CD4-positive, alpha-beta T cell treated with Interleukin-10 for 1 hour (primary cell): ENCODE data around the gene SHISA4.
A peak's percentile ranks its signal among the peaks of the same experiment; 100 is the strongest.
"Not testable (repeated sequence)": the region's sequence is repeated elsewhere in the genome, so short reads cannot be mapped to it uniquely, and the experiment has no call there.

Experiments
- DNase-seq: peaks from one replicate; pipeline ENCODE4 v3.0.0-alpha.2; 2020

The SHISA4 gene, protein sequence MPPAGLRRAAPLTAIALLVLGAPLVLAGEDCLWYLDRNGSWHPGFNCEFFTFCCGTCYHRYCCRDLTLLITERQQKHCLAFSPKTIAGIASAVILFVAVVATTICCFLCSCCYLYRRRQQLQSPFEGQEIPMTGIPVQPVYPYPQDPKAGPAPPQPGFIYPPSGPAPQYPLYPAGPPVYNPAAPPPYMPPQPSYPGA

DNA sequence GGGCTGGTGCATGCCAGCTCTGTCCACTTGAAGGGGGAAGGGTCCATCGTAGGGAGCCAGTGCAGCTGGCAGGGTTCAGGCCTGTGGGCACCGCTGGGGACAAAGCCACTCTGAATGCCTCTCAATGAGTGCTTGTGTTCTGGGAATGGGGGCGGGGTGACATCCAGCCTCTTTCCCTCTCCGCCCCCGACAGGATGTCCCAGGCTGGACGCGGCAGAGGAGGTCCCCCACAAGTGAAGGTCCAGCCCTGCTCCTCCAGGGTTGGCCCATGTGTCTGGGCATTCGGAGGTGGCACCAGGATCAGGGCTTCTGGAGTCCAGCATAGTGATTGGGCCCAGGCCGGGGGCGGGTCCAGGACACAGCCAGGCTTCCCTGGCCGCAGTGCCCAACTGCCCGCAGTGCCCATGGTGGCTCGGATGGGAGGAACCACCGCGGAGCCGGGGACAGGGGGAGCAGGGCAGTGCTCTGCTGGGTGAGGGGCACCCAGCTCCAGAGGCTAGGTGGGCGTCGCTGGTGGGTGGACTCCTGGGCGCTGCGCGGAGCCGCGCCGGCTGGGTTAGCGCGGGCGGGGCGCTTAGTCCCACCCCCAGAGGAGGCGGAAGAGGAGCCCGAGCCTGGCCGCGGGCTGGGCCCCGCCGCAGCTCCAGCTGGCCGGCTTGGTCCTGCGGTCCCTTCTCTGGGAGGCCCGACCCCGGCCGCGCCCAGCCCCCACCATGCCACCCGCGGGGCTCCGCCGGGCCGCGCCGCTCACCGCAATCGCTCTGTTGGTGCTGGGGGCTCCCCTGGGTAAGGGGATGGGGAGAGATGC, at the start of gene SHISA4:
SHISA4 (plus strand) TSS at position 617 of the 808 bp plus-strand sequence; CDS start at position 714, 97 bp downstream.
- DNase-seq = peak; percentile 9

DNA sequence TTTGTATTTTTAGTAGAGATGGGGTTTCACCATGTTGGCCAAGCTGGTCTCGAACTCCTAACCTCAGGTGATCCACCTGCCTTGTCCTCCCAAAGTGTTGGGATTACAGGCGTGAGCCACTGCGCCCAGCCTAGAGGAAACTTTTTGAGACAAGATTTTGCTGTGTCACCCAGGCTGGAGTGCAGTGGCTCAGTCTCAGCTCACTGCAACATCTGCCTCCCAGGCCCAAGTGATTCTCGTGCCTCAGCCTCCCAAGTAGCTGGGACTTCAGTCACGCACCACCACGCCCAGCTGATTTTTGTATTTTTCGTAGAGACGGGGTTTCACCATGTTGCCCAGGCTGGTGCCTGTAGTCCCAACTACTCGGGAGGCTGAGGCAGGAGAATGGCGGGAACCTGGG, 49.6 kb upstream of the SHISA4 start:
- not testable (repeated sequence) for DNase-seq

DNA sequence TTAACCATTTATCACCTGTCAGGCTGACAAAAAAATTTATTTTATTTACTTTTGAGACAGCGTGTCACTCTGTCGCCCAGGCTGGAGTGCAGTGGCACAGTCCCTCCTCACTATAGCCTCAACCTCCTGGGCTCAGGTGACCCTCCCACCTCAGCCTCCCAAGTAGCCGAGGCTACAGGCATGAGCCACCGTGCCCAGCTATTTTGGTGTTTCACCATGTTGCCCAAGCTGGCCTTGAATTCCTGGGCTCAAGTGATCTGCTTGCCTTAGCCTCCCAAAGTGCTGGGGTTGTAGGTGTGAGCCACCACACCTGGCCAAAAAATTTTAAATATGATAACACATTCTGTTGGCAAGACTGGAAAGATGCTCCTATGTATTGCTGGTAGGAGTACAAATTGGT, 48.6 kb upstream of the SHISA4 start:
- DNase-seq = no peak

DNA sequence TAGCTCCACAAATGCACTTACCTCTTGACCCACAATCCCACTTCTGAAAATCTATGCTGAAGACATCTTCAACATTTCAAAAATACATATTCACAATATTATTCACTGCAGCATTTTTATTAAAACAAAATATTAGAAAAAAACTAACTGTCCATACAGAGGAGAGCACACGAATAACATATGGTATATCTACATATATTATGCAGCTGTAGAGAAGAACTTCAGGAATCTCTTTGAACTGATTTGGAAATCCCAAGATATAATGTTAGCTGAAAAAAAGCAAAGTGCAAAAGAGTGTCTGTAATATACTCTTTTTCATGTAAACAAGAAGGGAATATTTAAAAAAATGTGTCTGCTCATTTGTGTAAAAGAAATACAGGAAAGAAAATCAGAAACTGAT, 48.2 kb upstream of the SHISA4 start:
- DNase-seq = no peak

DNA sequence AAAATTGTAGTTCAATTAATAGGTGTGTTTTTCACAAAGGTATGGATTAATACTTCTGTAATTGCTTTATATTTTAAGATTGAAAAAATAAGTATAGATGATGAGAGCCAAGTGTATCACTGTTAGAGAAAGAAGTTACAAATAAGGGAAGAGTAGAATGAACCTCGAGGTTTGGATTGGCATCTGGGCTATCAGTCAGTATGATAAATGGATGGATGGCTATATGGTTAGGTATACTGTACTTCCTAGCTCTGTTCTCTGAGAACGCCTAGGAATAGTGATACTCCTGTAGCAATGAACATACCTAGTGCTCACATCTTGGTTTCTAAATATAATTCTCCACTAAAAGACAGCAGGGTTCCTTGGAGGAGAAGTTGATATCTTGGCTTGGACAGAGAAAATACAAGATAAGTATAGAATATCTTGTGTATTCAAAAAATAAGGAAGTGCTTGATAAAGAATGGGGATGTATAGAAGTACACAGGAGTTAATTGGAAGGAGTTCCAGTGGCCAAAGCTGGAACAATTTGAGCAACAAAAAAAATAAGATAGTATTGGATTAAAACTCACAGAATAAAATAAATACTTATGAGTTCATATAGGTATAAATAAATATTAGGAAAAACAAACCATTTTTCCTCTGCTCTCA, 47.3 kb upstream of the SHISA4 start:
- no peak for DNase-seq

DNA sequence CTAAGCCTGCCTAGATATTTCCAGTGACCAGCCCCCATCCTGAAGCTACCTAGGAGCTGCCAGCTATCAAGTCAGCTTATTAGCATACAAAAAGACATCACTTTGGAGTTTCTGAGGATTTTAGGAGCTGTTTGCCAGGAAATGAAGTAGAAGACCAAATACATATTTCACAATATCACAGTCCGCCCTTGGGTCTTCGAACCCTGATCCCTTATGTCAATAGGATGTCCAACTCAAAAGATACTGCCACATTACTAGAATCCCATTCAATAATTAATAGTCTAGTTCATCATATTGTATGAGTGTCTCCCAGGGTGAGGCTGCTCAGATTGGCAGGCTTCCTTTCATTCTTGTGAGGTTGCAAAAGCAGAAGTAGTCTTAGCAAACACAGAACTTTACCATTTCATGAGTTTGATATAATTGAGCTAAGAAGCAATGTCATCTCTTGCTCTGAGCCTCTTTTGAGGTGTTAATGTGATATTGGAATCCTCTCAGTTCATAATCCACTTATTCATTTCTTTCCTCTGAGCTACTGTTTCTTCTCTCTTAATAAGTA, 46.1 kb upstream of the SHISA4 start:
- DNase-seq = no peak

DNA sequence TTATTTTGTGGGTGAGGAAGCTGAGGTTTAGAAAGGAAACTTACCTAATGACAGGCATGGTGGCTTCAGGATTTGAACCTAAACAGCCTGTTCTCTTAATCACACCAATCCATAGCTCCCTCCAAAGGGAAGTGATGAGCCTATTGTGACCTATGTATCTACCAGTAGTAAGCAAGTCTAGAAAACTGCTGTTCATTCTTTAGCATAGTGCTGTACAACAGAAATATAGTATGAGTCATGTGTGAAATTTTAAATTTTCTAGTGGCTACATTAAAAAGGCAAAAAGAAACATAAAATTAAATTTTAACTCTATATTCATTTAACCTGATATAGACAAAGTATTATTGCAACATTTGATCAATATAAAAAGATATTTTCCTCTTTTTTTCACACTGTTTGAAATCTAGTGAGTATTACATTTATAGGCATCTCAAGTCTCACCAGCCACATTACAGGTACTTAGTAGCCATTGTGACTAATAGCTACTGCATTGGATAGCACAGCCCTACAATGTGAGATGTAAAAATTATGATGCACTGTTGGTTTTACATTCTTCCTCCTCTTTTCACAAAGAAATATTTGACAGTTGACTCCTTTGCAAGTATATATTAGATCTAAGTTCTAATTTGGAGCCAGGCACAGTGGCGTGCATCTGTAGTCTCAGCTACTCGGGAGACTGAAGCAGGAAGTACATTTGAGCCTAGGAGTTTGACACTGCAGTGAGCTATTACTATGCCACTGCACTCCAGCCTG, 43.2 kb upstream of the SHISA4 start:
- no peak for DNase-seq

DNA sequence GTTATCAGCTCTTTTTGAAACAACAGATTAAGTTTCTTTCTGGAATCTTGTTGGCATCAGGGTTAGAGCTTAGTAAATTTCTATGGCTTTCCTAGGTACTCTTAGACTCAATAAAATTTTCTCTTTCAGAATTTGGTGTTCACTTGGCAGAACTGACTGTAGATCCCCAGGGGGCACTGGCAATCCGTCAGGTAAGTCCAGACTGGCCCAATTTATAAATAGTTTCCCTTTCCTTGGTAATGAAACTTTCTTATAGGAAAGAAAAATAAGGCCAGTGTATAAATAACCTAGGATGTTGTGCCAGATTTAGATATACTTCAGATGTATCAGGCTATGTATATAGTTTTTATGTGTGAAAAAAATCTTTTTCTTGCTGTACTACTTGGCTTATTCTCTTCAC, 41.5 kb upstream of the SHISA4 start:
- DNase-seq = no peak

DNA sequence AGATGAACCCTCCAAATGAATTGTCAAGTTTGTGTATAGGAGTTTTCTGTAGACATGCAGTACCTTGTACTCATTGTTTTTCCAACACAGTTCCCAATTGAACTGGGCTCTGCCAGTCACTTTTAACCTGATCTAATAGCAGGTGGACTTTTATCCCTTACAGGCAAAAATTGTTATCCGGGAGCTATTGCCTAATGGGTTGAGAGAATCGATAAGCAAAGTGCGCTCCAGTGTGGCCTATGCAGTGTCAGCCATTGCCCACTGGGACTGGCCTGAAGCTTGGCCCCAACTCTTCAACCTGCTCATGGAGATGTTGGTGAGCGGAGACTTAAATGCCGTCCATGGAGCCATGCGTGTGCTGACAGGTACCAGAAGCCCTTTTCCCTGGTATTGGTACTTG, 40.5 kb upstream of the SHISA4 start:
- DNase-seq = no peak

DNA sequence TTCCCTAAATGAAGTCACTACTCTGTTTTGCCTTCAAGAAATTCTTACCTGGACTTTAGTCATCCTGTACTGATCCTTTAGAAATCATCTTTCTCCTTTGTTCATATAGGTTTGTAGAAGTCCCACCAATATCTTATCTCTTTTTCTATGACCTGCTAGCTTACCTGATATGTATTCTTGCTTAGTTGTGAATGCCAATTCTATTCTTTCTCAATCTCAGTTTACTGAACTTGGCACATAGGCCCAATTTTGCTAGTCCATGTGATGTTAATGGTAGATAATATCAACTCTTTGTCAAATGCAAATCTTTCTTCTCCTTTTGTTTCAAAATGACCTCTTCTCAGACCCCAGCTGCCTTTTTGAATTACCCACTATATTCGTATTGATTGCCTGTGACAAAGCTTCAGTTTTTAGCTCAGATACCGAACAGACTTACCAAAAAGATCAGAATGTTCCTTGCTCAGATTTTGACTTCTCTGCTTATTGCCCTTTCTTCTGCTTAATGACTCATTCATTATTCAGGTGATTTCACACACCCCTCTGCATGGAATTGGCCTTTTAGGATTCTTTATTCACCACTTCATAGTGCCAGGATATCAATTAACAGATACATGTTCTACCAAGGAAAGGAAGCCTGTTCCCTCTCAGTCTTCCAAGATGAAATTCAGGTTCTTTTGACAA, 39.2 kb upstream of the SHISA4 start:
- DNase-seq = no peak

DNA sequence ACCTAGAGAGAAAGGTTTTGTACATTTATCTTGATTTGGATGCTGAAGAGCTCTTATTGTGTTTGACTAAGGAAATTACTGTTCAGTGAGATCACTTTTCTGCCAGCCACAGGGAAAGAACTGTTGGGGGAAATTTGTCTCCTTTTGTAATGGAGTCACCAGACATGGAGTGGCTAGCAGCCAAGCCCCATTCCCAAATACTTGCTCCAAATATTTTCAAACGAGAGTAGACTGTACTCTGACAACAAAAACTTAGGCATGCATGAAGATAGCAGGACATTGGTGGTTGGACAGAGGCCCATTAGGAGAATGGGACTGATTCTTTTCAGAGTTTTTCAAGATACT, 38.7 kb upstream of the SHISA4 start:
- no peak for DNase-seq

DNA sequence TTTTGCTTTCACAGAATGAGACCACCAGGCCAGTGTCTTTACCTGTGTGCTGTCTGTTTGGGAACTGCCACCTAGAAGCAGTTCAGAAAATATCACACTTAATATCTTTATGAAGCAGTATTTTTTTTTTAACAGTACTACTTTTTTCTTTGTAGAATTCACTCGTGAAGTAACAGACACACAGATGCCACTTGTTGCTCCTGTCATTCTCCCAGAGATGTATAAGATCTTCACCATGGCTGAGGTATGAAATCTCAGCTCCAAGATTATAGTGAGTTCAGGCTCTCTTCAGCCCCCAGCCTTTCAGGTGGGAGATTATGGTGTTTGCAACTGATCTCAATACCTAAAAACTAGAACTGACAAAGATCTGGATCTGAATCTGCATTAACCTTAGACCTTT, 36.7 kb upstream of the SHISA4 start:
- no peak for DNase-seq

DNA sequence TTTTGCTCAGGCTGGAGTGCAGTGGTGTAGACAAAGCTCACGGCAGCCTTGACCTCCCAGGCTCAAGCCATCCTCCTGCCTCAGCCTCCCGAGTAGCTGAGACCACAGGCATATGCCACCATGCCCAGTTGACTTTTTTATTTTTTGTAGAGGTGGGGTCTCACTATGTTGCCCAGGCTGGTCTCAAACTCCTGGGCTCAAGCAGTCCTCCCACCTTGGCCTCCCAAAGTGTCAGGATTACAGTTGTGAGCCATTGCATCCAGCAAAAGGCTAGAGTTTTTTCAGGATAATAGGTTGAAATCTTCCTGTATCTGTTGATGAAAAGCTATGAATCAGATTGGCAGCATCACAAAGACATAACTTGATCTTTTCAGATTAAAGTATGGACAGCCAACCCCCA, 32.0 kb upstream of the SHISA4 start:
- DNase-seq = not testable (repeated sequence)

DNA sequence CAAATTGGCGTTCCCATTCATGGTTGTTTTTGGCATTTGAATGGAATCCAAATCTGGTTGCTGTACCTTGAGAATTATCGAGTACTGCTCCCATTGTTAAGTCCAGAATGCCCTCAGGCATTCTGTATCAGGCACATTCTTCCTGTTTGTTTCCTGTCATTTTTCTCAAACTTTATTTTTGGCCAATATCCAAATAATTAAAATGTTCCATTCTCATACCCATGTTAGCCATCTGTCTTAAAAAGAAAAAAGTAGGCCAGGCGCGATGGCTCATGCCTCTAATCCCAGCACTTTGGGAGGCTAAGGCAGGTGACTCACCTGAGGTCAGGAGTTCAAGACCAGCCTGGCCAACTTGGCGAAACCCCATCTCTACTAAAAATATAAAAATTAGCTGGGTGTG, 29.3 kb upstream of the SHISA4 start:
- no peak for DNase-seq

DNA sequence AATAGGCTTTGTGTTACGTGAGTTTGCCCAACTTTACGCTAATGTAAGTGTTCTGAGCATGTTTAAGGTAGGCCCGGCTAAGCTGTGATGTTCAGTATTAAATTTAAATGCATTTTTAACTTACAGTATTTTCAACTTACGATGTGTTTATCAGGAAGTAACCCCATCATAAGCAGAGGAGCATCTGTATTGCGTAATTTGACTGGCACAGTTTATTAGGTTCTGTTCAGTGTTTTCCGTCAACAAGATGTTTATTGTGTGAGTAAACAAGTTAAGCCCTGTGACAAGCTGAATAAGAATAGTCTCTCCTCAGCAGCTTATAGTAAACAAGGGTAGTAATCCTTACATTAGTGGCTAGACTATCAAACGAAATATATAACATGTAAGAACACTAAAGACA, 27.2 kb upstream of the SHISA4 start:
- DNase-seq = no peak

DNA sequence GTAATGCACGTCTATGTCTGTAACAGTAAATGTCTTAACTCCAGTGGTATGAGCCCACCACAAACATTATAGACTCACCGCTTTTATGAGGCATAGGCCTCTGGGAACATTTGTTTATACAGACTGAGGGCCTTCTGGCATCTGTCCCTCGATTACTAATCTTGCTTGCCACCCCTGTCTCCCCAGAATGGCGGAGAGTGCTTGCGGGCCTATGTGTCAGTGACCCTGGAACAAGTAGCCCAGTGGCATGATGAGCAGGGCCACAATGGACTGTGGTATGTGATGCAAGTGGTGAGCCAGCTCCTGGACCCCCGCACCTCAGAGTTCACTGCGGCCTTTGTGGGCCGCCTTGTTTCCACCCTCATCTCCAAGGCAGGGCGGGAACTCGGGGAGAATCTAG, 18.3 kb upstream of the SHISA4 start:
- DNase-seq = no peak

DNA sequence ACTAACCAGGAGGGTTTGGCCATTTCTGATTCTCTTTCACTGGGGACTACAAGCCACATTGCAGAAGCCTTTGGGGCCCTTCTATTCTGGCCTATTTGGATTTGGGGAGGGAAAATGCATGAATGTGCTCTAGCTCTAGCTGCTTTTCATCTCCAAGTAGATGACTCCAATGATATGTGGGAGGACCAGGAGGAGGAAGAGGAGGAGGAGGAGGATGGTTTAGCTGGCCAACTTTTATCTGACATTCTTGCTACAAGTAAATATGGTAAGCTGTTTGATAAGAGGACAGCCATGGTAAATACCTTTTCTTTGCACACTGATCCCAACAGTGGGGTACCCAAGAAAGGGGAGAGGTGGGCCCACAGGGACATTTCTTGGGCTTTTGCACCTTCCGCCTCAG, 14.0 kb upstream of the SHISA4 start:
- DNase-seq = no peak

DNA sequence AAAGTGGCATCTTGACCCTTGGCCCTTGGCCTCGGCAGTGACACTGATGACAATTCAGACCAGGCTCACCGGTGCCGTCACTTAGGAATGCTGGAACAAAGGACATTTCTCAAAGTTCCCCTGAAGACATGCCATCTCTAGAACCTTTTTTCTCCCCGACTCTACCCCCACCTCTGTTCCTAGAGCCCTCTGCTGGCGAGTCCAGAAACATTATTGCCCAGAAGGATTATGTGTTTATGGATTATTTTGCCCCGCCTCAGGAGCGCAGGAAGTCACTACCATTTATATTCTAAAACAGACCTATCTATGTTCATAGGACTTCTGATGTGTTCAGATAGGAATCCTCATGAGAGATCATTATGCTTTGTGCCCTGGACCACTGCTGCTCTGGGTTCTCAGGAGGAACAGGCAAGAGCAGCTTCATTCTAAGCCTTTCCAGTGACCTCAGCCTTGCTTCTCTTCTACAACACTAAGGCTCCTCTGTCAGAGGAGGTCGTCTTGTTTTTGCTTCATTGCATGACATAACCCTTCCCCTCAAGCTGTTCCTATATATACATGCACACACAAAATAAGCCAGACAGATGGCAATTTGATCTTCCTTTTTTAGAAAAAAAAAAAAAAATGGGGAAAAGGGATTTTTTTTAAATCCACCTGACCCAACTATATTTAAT, 12.4 kb upstream of the SHISA4 start:
- no peak for DNase-seq

DNA sequence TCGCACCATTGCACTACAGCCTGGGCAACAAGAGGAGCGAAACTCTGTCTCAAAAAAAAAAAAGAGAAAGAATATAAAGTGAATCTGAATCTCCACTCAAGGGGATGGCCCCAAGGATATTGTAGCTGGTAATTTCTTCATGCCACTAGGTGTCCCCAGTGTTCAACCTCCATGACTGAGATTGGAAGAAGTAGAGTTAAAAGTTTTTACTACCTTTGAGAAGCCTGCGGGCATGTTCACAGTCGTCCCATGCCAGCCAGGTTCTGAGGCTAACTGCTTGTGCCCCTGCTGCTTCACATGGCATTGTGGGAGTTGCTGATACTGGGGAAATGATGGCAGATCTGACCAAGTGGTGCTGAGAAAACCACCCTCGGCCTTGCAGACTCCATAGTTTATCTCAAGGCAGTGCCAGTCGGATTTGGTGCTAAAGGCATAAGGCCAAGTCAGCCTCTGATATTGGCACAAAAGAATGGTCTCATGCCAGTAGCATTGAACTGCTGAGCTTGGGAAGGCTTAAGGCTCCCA, 10.8 kb upstream of the SHISA4 start:
- DNase-seq = peak; percentile 24

DNA sequence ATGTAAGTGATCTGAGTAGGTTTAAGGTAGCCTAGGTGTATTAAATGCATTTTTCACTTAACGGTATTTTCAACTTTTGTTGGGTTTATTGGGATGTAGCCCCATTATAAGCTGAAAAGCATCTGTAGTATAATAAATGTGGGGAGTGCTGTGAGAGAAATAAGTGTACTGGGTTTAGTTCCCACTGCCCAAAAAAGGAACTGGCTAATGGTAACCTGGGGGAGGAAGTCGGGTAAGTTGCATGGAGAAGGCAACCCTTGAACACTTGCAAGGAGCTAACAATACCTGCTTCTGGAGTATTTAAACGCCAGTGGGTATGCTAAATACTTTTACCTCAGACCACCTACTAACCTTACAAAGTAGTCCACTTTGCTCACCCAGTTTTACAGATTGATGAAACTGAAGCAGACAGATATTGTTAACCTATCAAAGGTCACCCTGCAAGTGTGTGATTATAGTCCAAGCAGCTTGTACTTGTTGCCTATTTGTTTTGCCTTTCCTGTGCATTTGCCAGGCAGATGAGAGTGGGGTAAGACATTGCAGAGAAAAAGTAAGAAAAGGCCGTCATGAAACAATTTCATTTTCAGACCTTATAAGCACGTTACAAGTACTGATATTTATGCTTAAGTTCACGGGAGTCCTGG, 7.6 kb upstream of the SHISA4 start:
- no peak for DNase-seq

DNA sequence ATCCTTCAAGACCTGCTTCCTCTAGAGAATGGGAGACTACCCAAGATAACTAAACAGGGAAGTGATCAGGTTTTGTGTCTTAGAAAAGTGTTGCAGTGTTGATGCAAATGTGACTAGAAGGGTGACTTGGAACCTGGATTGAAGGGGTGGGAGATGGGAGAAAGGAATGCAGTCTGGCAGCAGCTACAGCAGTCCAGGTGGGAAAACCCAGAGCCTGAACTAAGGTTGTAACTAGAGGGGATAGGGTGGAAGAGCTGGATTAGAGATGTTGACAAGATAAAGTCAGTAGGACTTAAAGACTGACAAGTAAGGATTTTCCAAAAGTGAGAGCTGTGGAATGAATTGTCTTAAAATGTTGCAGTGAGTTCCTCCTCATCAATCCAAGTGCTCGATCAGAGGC, 7.1 kb upstream of the SHISA4 start:
- no peak for DNase-seq
